IPS DF 4.7 (cell line): ENCODE measurements around the gene RNASE11.
"Not testable (repeated sequence)": the region's sequence is repeated elsewhere in the genome, so short reads cannot be mapped to it uniquely, and the experiment has no call there.

Experiments used
- DNase-seq: peaks from one replicate; pipeline ENCODE4 v3.0.0-alpha.2; 2013; ENCODE audit warnings: low spot score; ENCODE audit errors: extremely low read depth

The RNASE11 gene

GRCh38 chr14:20587489-20588154, at the start of gene RNASE11:
TSS of gene RNASE11 (minus strand) at chr14:20588001.
- DNase-seq: no peak

- DNase-seq: peak; percentile 95
Measured at GRCh38 chr14:20632831-20633691, 45.3 kb upstream of the RNASE11 start.

GRCh38 chr14:20632448-20632830, 44.6 kb upstream of the RNASE11 start:
- no peak for DNase-seq

GRCh38 chr14:20631880-20632389, 44.1 kb upstream of the RNASE11 start:
- no peak for DNase-seq

- DNase-seq: no peak
Measured at GRCh38 chr14:20631023-20631879, 43.5 kb upstream of the RNASE11 start.

- no peak for DNase-seq
Measured at GRCh38 chr14:20630340-20631022, 42.7 kb upstream of the RNASE11 start.

GRCh38 chr14:20628063-20628854, 40.5 kb upstream of the RNASE11 start:
- DNase-seq: no peak

- DNase-seq: no peak
Measured at GRCh38 chr14:20627346-20628027, 39.7 kb upstream of the RNASE11 start.

GRCh38 chr14:20626274-20626673, 38.5 kb upstream of the RNASE11 start:
- no peak for DNase-seq

- DNase-seq: no peak
Measured at GRCh38 chr14:20624495-20625070, 36.8 kb upstream of the RNASE11 start.

GRCh38 chr14:20623798-20624197, 36.0 kb upstream of the RNASE11 start:
- no peak for DNase-seq

- no peak for DNase-seq
Measured at GRCh38 chr14:20622816-20623291, 35.1 kb upstream of the RNASE11 start.

- DNase-seq: no peak
Measured at GRCh38 chr14:20620798-20621478, 33.1 kb upstream of the RNASE11 start.

GRCh38 chr14:20619688-20620087, 31.9 kb upstream of the RNASE11 start:
- DNase-seq: not testable (repeated sequence)

GRCh38 chr14:20618271-20618749, 30.5 kb upstream of the RNASE11 start:
- no peak for DNase-seq

GRCh38 chr14:20617138-20618003, 29.6 kb upstream of the RNASE11 start:
- DNase-seq: no peak

GRCh38 chr14:20615996-20616395, 28.2 kb upstream of the RNASE11 start:
- DNase-seq: no peak
